AG09319 (cell line): ENCODE measurements around the gene BRINP3.

Experiments used
- DNase-seq: peaks from one replicate; pipeline ENCODE4 v3.0.0-alpha.2; 2010; ENCODE audit warnings: low read depth; ENCODE audit errors: extremely low read depth
- CTCF ChIP-seq: IDR thresholded peaks from 2 replicates; pipeline ENCODE4 v1.5.1; 2011; ENCODE audit warnings: low read depth, mild to moderate bottlenecking, inconsistent platforms, low read length, moderate library complexity

Gene BRINP3

GRCh38 chr1:190474650-190475211 is 2.9 kb downstream of the BRINP3 start:
- no peak for DNase-seq
- no peak for TF ChIP-seq CTCF

DNA sequence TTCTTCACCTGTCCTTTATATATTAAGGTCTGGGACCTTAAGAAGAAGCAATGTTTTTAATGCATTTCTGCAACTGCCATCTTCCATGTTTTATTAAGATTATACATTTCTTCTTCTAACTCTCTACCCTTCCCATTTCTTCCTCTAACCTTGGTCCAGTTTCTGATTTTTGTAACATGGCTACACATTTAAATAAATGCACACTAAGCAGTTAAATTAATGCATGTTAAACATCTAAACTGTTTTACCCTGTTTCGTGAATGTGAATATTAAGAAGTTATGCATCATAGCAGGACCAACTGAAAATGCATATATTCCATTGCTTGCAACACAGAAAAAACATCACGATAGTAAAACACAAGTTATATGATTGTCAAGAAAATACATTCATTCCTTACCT is 3.7 kb downstream of the BRINP3 start:
- DNase-seq: no peak
- TF ChIP-seq CTCF: no peak

GRCh38 chr1:190472494-190472893 is 5.2 kb downstream of the BRINP3 start:
- DNase-seq: no peak
- TF ChIP-seq CTCF: no peak

DNA sequence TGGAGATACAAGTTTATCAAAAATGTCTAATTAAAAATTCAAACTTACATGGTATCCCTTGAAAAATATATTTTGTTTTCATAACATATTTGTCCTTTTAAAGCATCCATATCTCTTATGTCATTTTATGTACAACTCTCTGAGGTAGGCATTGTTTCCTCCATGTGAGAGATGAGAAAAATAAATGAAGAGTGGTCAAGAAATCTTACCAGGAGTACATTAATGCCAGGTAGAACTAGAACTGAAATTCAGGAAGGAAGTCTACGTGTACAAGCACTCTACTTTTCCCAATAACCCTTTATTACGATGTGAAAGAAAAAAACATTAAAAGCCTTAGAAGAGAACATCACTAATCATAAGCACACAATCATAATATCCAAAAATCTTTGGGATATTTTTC is 5.6 kb downstream of the BRINP3 start:
- DNase-seq: no peak
- TF ChIP-seq CTCF: no peak

- DNase-seq: no peak
- no peak for TF ChIP-seq CTCF
Measured at GRCh38 chr1:190464690-190465089, 13.0 kb downstream of the BRINP3 start.

DNA sequence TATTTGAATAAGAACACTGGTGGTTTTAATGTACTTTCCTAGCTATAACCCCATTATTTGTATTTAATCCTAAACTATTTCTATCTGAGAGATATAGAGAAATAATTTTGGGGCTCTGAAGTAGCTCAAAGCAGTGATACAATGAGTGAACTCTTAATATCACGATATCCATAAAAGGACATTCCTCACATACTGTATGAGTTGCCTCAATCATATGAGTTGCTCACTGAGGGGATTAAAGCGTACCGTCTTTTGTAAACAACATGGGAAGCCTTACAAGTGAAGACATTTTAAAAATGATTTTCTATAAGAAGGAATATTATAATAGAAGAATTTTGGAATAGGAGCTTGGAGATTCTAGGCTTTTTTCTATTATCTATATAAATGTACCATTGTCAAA is 21.5 kb downstream of the BRINP3 start:
- no peak for DNase-seq
- TF ChIP-seq CTCF: no peak

DNA sequence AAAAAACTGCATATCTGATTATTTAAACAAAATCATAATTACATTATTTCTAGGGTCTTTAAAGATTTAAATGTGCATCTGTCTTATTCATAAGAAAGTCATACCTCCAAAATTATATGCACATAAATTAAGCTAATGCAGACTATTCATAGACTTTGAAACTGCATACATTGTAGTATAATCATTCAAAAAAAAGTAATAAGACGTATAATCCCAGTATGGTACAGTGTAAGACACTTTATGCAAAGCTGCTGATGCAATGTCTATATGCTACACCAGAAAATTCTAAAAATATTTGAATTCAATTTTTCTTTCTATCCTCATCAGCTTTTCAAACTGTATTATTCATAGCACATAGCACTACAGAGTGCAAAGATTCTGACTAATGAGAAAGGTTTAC is 22.0 kb downstream of the BRINP3 start:
- no peak for DNase-seq
- no peak for TF ChIP-seq CTCF
